K562 (cell line): ENCODE measurements around the gene TIGD7. TPM values are rescaled to one million over a fixed set of nuclear protein-coding genes. Genes with fewer than 3 reads are reported as not detected.

Source experiments
- ATAC-seq: fragments of 200-7000 bp; cut with Tn5 transposase; 3 replicates; pipeline ENCODE4 v1.9.1; 2020; ENCODE audit warnings: moderate library complexity
- BruUV-seq: library from RNA; stranded (reverse); fragments of 400-500 nt; replicated peaks from 2 replicates; lab custom pipeline; 2021; lab: Mats Ljungman, UMichigan
- CTCF ChIA-PET: fragments of 300-600 bp; formaldehyde crosslinking; extraction: SDS; loops from one replicate; lab custom pipeline; 2021; ENCODE audit warnings: low intra/inter-chr PET ratio; lab: Yijun Ruan, JAX
- POLR2A ChIA-PET: fragments of 300-600, 350-650 bp; sonication (Branson Sonifier 250); formaldehyde crosslinking; extraction: SDS; loops from one replicate; lab custom pipeline; 2021; ENCODE audit warnings: antibody characterized with exemption, inconsistent platforms; lab: Yijun Ruan, JAX
- DNase-seq, 4 experiments: peaks; one replicate each; pipeline versions ENCODE4 v3.0.0 to v3.0.0-alpha.2; 2011 to 2018; ENCODE audit warnings: low spot score in 3 of 4, mixed read lengths in 3 of 4; ENCODE audit errors: extremely low read depth in 1 of 4
- FAIRE-seq: peaks from 2 replicates; lab custom pipeline; 2011; peaks lifted over from hg19 to GRCh38; lab: Jason Lieb, UNC
- H2AFZ ChIP-seq: 2 replicates; pipeline ENCODE4 v1.6.0; 2011; ENCODE audit warnings: low read depth, low read length, control low read depth, inconsistent platforms
- H3K27ac ChIP-seq: fragments of 200-600 bp; 3 replicates; pipeline ENCODE4 v1.8.0; 2011; ENCODE audit warnings: low read depth, mild to moderate bottlenecking, control low read depth, inconsistent platforms, low read length, moderate library complexity, mixed read lengths; ENCODE audit errors: extremely low read depth
- H3K27me3 ChIP-seq, 2 experiments: fragments of 300-600 bp in 1 of 2; 2 replicates in 1 of 2; 3 replicates in 1 of 2; pipeline versions ENCODE4 v1.6.0 to v1.8.0; 2011; ENCODE audit warnings: inconsistent platforms in 2 of 2, low read length in 2 of 2, mild to moderate bottlenecking in 1 of 2, mixed read lengths in 1 of 2, moderate library complexity in 1 of 2; ENCODE audit not compliant: control insufficient read depth in 2 of 2, insufficient read depth in 2 of 2
- H3K36me3 ChIP-seq: fragments of 300-600 bp; 3 replicates; pipeline ENCODE4 v1.8.0; 2011; ENCODE audit warnings: mild to moderate bottlenecking, low read length, inconsistent platforms; ENCODE audit not compliant: control insufficient read depth, insufficient read depth
- H3K4me1 ChIP-seq, 2 experiments: fragments of 200-600 bp in 1 of 2; replicated peaks in 1 of 2; 2 replicates in 1 of 2; 3 replicates in 1 of 2; pipeline versions ENCODE4 v1.5.1 to v1.8.0; 2011; ENCODE audit warnings: inconsistent platforms in 2 of 2, low read length in 2 of 2, mild to moderate bottlenecking in 1 of 2, mixed read lengths in 1 of 2, moderate library complexity in 1 of 2; ENCODE audit not compliant: control insufficient read depth in 2 of 2, insufficient read depth in 2 of 2
- H3K4me2 ChIP-seq: 2 replicates; pipeline ENCODE4 v1.6.1; 2011; ENCODE audit warnings: low read length, control low read depth, inconsistent platforms, mixed read lengths; ENCODE audit not compliant: insufficient read depth
- H3K4me3 ChIP-seq: fragments of 200-600 bp; sonication (generic), shearing (Covaris generic); 2 replicates; pipeline ENCODE4 v1.5.1; 2016; ENCODE audit warnings: control low read depth, inconsistent platforms
- H3K79me2 ChIP-seq: fragments of 200-600 bp; 3 replicates; pipeline ENCODE4 v1.8.0; 2011; ENCODE audit warnings: low read length, inconsistent platforms; ENCODE audit not compliant: control insufficient read depth, insufficient read depth
- H3K9ac ChIP-seq, 2 experiments: 2 replicates each; pipeline versions ENCODE4 v1.6.0 to v1.6.1; 2011; ENCODE audit warnings: low read depth in 2 of 2, low read length in 2 of 2, control low read depth in 1 of 2, inconsistent platforms in 1 of 2, mild to moderate bottlenecking in 1 of 2, mixed read lengths in 1 of 2; ENCODE audit not compliant: insufficient read depth in 1 of 2
- H3K9me1 ChIP-seq: one replicate; pipeline ENCODE4 v1.6.0; 2011; ENCODE audit warnings: inconsistent platforms, mild to moderate bottlenecking, low read length, moderate library complexity; ENCODE audit not compliant: control insufficient read depth, insufficient read depth
- H3K9me3 ChIP-seq: replicated peaks from 2 replicates; pipeline ENCODE4 v1.5.1; 2011; ENCODE audit warnings: low read depth, low read length, inconsistent platforms; ENCODE audit not compliant: control insufficient read depth, insufficient read depth
- H4K20me1 ChIP-seq: replicated peaks from 2 replicates; pipeline ENCODE4 v1.6.1; 2011; ENCODE audit warnings: low read length, inconsistent platforms, mixed read lengths; ENCODE audit not compliant: control insufficient read depth, insufficient read depth
- CEBPB ChIP-seq: fragments of 450-650 bp; IDR thresholded peaks from 2 replicates; pipeline ENCODE4 v1.6.1; 2016; ENCODE audit warnings: missing genetic modification characterization, missing compliant biosample characterization
- CEBPG ChIP-seq, 3 experiments: fragments of 200-800 bp in 1 of 3; sonication (Bioruptor generic) in 1 of 3; sonication (generic) in 1 of 3; formaldehyde crosslinking in 1 of 3; IDR thresholded peaks in 2 of 3; conservative IDR thresholded peaks in 1 of 3; 2 replicates each; pipeline versions ENCODE4 v1.6.1 to v1.8.0; 2016 to 2022; ENCODE audit warnings: missing compliant biosample characterization in 2 of 3, missing genetic modification characterization in 2 of 3, mild to moderate bottlenecking in 1 of 3, missing genetic modification reagents in 1 of 3
- HDAC1 ChIP-seq, 2 experiments: fragments of 450-650 bp; IDR thresholded peaks; 2 replicates each; pipeline ENCODE4 v1.6.1; 2016 to 2017; ENCODE audit warnings: inconsistent platforms in 1 of 2, mild to moderate bottlenecking in 1 of 2, moderate library complexity in 1 of 2
- SAFB ChIP-seq: fragments of 200-400 bp; formaldehyde crosslinking; IDR thresholded peaks from 2 replicates; pipeline ENCODE4 v1.6.1; 2017; ENCODE audit warnings: low read depth, low read length, borderline replicate concordance
- WGBS: fragments of 100-300 bp; shearing (Covaris generic); methylation state at CpG from one replicate; pipeline ENCODE4 v1.1.6; 2016; ENCODE audit warnings: low coverage, mixed read lengths; ENCODE audit not compliant: insufficient coverage; ENCODE audit errors: missing lambda C conversion rate; 5-methylcytosine and 5-hydroxymethylcytosine counted together
- in situ Hi-C: fragments of 300-500 bp; cut with MboI; formaldehyde crosslinking; loops from 4 replicates; pipeline ENCODE4 v1.15.0; 2018; ENCODE audit warnings: inconsistent platforms, mixed read lengths
- intact Hi-C: fragments of 100-400 bp; cut with micrococcal nuclease; formaldehyde crosslinking; loops from 2 replicates; pipeline ENCODE4 v1.14.2; 2022
- polyA plus RNA-seq, 8 experiments: library from polyadenylated mRNA; depleted of rRNA in 4 of 8; stranded (reverse) in 5 of 8; unstranded in 3 of 8; fragments of >200 nt; fragmentation: Nextera tagmentation in 2 of 8; fragmentation: Illumina TruSeq in 1 of 8; extraction: Ambion mirVana in 2 of 8; extraction: Trizol in 1 of 8; gene quantifications; 2 replicates each; pipeline versions ENCODE4 v1.2.1 to v1.2.3, GENCODE V29; 2011 to 2014; ENCODE audit warnings: inconsistent platforms in 1 of 8, missing spikeins in 1 of 8
- total RNA-seq, 7 experiments: library from RNA; depleted of rRNA in 6 of 7; stranded (reverse); fragments of >200 nt in 6 of 7; fragmentation: Illumina TruSeq in 2 of 7; extraction: Trizol in 2 of 7; gene quantifications; 2 replicates each; pipeline versions ENCODE4 v1.2.1 to v1.2.3, GENCODE V29; 2011 to 2021; ENCODE audit warnings: low replicate concordance in 1 of 7
- TF ChIP-seq, protein P1 (sequence below), 2 experiments: fragments of 450-650 bp in 1 of 2; sonication (generic) in 1 of 2; formaldehyde crosslinking in 1 of 2; IDR thresholded peaks in 1 of 2; conservative IDR thresholded peaks in 1 of 2; 2 replicates each; pipeline versions ENCODE4 v1.6.1 to v1.8.1; 2016 to 2023; ENCODE audit warnings: mild to moderate bottlenecking in 2 of 2, moderate library complexity in 2 of 2, inconsistent platforms in 1 of 2, missing genetic modification reagents in 1 of 2
- TF ChIP-seq, protein P2 (sequence below): fragments of 250-450 bp; sonication (Bioruptor Pico); IDR thresholded peaks from 2 replicates; pipeline ENCODE4 v1.5.0; 2020; ENCODE audit warnings: mild to moderate bottlenecking

Gene TIGD7
- total and polyA plus RNA-seq, 9 of the 15 experiments (the other 6 are each of a cell fraction or from before 2014, with no cell fraction given): 0.84 to 10.7 (median 6.7) TPM

DNA sequence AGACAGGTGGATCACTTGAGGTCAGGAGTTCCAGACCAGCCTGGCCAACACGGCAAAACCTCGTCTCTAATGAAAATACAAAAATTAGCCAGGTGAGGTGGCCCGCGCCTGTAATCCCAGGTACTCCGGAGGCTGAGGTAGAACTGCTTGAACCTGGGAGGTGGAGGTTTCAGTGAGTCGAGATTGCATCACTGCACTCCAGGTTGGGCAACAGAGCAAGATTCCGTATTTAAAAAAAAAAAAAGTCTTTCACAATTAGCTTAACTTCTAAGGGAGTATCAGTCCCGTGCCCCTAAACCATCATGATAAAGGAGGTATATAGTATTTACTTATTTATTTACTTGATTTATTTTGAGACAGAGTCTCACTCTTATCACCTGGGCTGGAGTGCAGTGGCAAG, 45.4 kb downstream of the TIGD7 start:
- ATAC-seq: no peak
- 15% methylated on average over 8 of the region's 8 CpGs for WGBS
- BruUV-seq: no TSS peak
- CTCF ChIA-PET: interaction anchor here (0.6 kb wide), 1 partner anchor 165 kb away, joined by 4 read pairs; no protein-coding TSS in a partner anchor
- FAIRE-seq: no peak
- POLR2A ChIA-PET: no interaction called here
- Histone ChIP-seq H3K9ac (no peak overlapping the region), H4K20me1 (no peaks in the 10 kb centered on the region), H3K9me3 (peaks cover 4% of the 10 kb centered on the region), H3K4me1 (peaks cover 3 to 19% of the 10 kb centered on the region in 2 experiments; a peak in 4 of 5 replicates), H3K4me3 (no peak overlapping the region), H3K27me3 (peaks cover 25 to 38% of the 10 kb centered on the region in 2 experiments), H3K9me1 (no peaks in the 10 kb centered on the region), H3K79me2 (no peaks in the 10 kb centered on the region), H3K36me3 (no peaks in the 10 kb centered on the region), H3K27ac (no peak overlapping the region)
- no peak for DNase-seq
- in situ Hi-C loops (no loop called here), intact Hi-C loops (loop anchor here (5.0 to 10.0 kb wide), 2 partner anchors 105 to 242 kb away; partner anchors contain the start of gene CLUAP1)
- TF ChIP-seq HDAC1 (IDR thresholded peaks at IDR 0.05) (no peak), CEBPG (CRISPR knock-in tag; IDR thresholded peaks at IDR 0.05) (no peak), CEBPG (tag; conservative IDR thresholded peaks at IDR 0.05 in 1 of 2, IDR thresholded peaks at IDR 0.05 in 1 of 2) (peak; percentile 33 to 56; a peak in 3 of 4 replicates), CEBPB (tag) (peak; percentile 63), SAFB (no peak)
- TF ChIP-seq, protein P1, sequence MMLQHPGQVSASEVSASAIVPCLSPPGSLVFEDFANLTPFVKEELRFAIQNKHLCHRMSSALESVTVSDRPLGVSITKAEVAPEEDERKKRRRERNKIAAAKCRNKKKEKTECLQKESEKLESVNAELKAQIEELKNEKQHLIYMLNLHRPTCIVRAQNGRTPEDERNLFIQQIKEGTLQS (IDR thresholded peaks at IDR 0.05): peak; percentile 18; the same call in 1 of the 2 replicates
- TF ChIP-seq, protein P1 (CRISPR knock-in tag; conservative IDR thresholded peaks at IDR 0.05): no peak
- TF ChIP-seq, protein P2, sequence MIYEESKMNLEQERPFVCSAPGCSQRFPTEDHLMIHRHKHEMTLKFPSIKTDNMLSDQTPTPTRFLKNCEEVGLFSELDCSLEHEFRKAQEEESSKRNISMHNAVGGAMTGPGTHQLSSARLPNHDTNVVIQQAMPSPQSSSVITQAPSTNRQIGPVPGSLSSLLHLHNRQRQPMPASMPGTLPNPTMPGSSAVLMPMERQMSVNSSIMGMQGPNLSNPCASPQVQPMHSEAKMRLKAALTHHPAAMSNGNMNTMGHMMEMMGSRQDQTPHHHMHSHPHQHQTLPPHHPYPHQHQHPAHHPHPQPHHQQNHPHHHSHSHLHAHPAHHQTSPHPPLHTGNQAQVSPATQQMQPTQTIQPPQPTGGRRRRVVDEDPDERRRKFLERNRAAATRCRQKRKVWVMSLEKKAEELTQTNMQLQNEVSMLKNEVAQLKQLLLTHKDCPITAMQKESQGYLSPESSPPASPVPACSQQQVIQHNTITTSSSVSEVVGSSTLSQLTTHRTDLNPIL (CRISPR knock-in tag): no peak
- TF ChIP-seq, all 486 proteins: peak for 3
- Histone ChIP-seq H2AFZ (no peak overlapping the region), H3K4me2 (no peak overlapping the region)
